GM12872 (cell line): ENCODE data around the gene TEX261.

Source experiments
- TF ChIP-seq, protein P1 (sequence below): IDR thresholded peaks from 3 replicates; pipeline ENCODE4 v1.5.1; 2011; ENCODE audit warnings: low read depth, mild to moderate bottlenecking, low read length, moderate library complexity; ENCODE audit not compliant: insufficient read depth

The TEX261 gene

GRCh38 chr2:70994699-70995425, at the start of gene TEX261:
TSS of gene TEX261 (minus strand) at chr2:70994873. CDS start at chr2:70994757, 116 bp downstream.
- TF ChIP-seq, protein P1, sequence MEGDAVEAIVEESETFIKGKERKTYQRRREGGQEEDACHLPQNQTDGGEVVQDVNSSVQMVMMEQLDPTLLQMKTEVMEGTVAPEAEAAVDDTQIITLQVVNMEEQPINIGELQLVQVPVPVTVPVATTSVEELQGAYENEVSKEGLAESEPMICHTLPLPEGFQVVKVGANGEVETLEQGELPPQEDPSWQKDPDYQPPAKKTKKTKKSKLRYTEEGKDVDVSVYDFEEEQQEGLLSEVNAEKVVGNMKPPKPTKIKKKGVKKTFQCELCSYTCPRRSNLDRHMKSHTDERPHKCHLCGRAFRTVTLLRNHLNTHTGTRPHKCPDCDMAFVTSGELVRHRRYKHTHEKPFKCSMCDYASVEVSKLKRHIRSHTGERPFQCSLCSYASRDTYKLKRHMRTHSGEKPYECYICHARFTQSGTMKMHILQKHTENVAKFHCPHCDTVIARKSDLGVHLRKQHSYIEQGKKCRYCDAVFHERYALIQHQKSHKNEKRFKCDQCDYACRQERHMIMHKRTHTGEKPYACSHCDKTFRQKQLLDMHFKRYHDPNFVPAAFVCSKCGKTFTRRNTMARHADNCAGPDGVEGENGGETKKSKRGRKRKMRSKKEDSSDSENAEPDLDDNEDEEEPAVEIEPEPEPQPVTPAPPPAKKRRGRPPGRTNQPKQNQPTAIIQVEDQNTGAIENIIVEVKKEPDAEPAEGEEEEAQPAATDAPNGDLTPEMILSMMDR: peak; percentile 75

DNA sequence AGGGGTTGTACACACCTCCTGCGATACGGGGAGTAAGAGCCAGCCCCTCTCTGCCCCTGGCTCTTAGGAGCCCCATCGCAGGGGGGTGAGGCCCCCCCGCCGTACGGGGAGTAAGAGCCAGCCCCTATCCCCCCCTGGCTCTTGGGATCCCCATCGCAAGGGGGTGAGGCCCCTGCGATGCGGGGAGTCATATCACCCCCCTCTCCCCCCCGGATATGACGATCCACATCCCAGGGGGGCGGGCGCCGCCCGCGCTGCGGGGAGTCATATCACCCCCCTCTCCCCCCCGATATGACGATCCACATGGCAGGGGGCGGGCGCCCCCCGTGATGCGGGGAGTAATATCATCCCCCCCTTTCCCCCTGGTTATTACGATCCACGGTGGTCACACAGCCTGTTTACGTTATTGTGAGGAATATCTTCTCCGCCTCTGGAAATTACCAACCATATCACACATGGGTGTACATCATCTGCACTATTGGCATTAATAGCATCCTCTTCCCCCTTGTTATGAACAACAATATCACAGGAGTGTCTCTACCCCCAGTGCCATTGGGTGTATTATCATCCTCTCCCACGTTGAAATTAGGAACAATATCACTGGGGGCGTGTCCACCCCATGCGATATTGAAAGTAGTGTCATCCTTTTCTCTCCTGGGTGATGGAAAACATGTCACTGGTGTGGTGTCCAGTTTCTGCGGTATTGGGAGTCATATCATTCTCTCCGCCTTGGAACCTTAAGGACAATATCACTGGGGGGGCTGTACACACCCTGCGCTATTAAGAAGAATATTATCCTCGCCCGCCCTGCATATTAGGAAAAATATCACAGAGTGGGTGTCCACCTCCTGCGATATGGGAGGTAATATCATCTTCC, 49.1 kb upstream of the TEX261 start:
- TF ChIP-seq, protein P1: no peak

GRCh38 chr2:71042287-71042686, 47.6 kb upstream of the TEX261 start:
- TF ChIP-seq, protein P1: no peak

- TF ChIP-seq, protein P1: peak; percentile 51; the same call in 2 of the 3 replicates
These were observed 29.0 kb upstream of the TEX261 start for GRCh38 chr2:71023553-71024243.

DNA sequence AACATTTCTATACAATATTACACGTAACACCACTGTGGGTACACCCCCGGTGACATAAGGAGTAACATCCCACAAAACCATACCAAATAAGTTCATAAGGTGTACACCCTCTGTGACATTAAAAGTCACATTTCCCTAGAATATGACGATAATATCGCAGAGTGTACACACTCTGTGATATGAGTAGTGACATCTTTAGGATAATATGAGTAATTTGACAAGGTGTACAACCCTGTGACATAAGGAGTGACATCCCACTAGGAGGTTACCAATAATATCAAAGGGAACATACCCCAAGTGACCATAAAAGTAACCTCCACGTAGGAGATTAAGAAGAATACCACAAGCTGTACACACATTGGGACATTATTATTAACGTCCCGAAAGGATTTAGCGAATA, 24.0 kb upstream of the TEX261 start:
- TF ChIP-seq, protein P1: no peak

GRCh38 chr2:71008342-71008741, 13.7 kb upstream of the TEX261 start:
- TF ChIP-seq, protein P1: no peak
